ENCODE measurements around the gene CNGA1.

- TF ChIP-seq CTCF (IDR thresholded peaks at IDR 0.05) (no peak), POLR2A (IDR thresholded peaks at IDR 0.05) (no peak), EP300 (IDR thresholded peaks at IDR 0.05) (no peak)
Observed at GRCh38 chr4:48042979-48043461, 26.5 kb upstream of the CNGA1 start.

Measured in gastroesophageal sphincter (tissue), 3 donors.